PC-3 (cell line): ENCODE data around the gene ZNF514. TPM values are rescaled to one million over a fixed set of nuclear protein-coding genes. Genes with fewer than 3 reads are reported as not detected.

Experiments used
- ATAC-seq: fragments of 200-7000 bp; cut with Tn5 transposase; 2 replicates; pipeline ENCODE4 v1.9.1; 2020; ENCODE audit warnings: mild to moderate bottlenecking, moderate library complexity
- Bru-seq: library from RNA; stranded (reverse); fragments of 400-500 nt; gene quantifications from one replicate; lab custom pipeline; 2021; lab: Mats Ljungman, UMichigan
- BruChase-seq, 2 experiments: library from RNA; stranded (reverse); fragments of 400-500 nt; gene quantifications; one replicate each; lab custom pipeline; 2021; lab: Mats Ljungman, UMichigan
- BruUV-seq: library from RNA; stranded (reverse); fragments of 400-500 nt; replicated peaks from 2 replicates; lab custom pipeline; 2021; lab: Mats Ljungman, UMichigan
- CTCF ChIA-PET: fragments of 300-600 bp; sonication (Branson Sonifier 250); formaldehyde crosslinking; loops from one replicate; lab custom pipeline; 2022; ENCODE audit warnings: antibody characterized with exemption; lab: Charles Lee
- POLR2A ChIA-PET: fragments of 300-600 bp; sonication (Branson Sonifier 250); formaldehyde crosslinking; loops from one replicate; lab custom pipeline; 2022; ENCODE audit warnings: antibody characterized with exemption; ENCODE audit not compliant: unreplicated experiment; lab: Charles Lee
- DNase-seq: peaks from one replicate; pipeline ENCODE4 v3.0.0-alpha.2; 2015
- H2AFZ ChIP-seq: fragments of 300-600 bp; sonication (generic); 2 replicates; pipeline ENCODE4 v1.6.0; 2016; ENCODE audit warnings: antibody characterized with exemption, low read length
- H3F3A ChIP-seq: fragments of 300-600 bp; sonication (generic); one replicate; pipeline ENCODE4 v1.6.0; 2017; ENCODE audit warnings: antibody characterized with exemption, low read length, control low read depth, mild to moderate bottlenecking; ENCODE audit not compliant: unreplicated experiment
- H3K27ac ChIP-seq: fragments of 300-600 bp; sonication (generic); 2 replicates; pipeline ENCODE4 v1.5.1; 2016; ENCODE audit warnings: mild to moderate bottlenecking, low read length
- H3K27me3 ChIP-seq: fragments of 300-600 bp; sonication (generic); 2 replicates; pipeline ENCODE4 v1.6.1; 2016; ENCODE audit warnings: low read length, mixed read lengths
- H3K36me3 ChIP-seq: fragments of 300-600 bp; sonication (generic); 2 replicates; pipeline ENCODE4 v1.6.1; 2016; ENCODE audit warnings: low read depth, mixed run types, low read length, mixed read lengths
- H3K4me1 ChIP-seq: fragments of 300-600 bp; sonication (generic); 2 replicates; pipeline ENCODE4 v1.5.1; 2016; ENCODE audit warnings: low read length; ENCODE audit not compliant: insufficient read depth
- H3K4me2 ChIP-seq: fragments of 300-600 bp; sonication (generic); 2 replicates; pipeline ENCODE4 v1.6.0; 2016; ENCODE audit warnings: low read length
- H3K4me3 ChIP-seq: fragments of 300-600 bp; sonication (generic); 2 replicates; pipeline ENCODE4 v1.5.1; 2016; ENCODE audit warnings: mild to moderate bottlenecking, low read length, mixed read lengths
- H3K79me2 ChIP-seq: fragments of 300-600 bp; sonication (generic); 2 replicates; pipeline ENCODE4 v1.6.1; 2017; ENCODE audit warnings: low read length, mixed read lengths
- H3K9ac ChIP-seq: fragments of 300-600 bp; sonication (generic); 2 replicates; pipeline ENCODE4 v1.6.0; 2016; ENCODE audit warnings: mild to moderate bottlenecking, low read length
- H3K9me2 ChIP-seq: fragments of 300-600 bp; sonication (generic); replicated peaks from 2 replicates; pipeline ENCODE4 v1.6.1; 2016; ENCODE audit warnings: mixed run types, low read length, mixed read lengths
- H3K9me3 ChIP-seq: fragments of 300-600 bp; sonication (generic); 2 replicates; pipeline ENCODE4 v1.6.1; 2016; ENCODE audit warnings: low read length, mixed read lengths
- H4K20me1 ChIP-seq: fragments of 300-600 bp; sonication (generic); 2 replicates; pipeline ENCODE4 v1.6.1; 2016; ENCODE audit warnings: low read length, mixed read lengths
- EZH2 ChIP-seq: fragments of 300-600 bp; sonication (generic); IDR thresholded peaks from one replicate; pipeline ENCODE4 v1.6.1; 2017; ENCODE audit warnings: antibody characterized with exemption, mild to moderate bottlenecking, low read length; ENCODE audit not compliant: unreplicated experiment
- EZH2phosphoT487 ChIP-seq: fragments of 300-600 bp; sonication (generic); IDR thresholded peaks from 2 replicates; pipeline ENCODE4 v1.6.1; 2018; ENCODE audit warnings: mild to moderate bottlenecking, antibody characterized with exemption, low read length, borderline replicate concordance
- intact Hi-C: fragments of 100-400 bp; cut with micrococcal nuclease; formaldehyde crosslinking; loops from 2 replicates; pipeline ENCODE4 v1.9.0; 2023
- long read RNA-seq: library from polyadenylated mRNA; unstranded; transcript quantifications from one replicate; pipeline ENCODE4 v2.0.0, GENCODE V29; 2021; ENCODE audit not compliant: unreplicated experiment
- total RNA-seq: library from RNA; depleted of rRNA; stranded (reverse); fragments of >200 nt; gene quantifications from 2 replicates; pipeline ENCODE4 v1.2.3, GENCODE V29; 2014; rRNA removed
- TF ChIP-seq, protein P1 (sequence below): fragments of 300-600 bp; sonication (generic); conservative IDR thresholded peaks from 2 replicates; pipeline ENCODE4 v1.5.1; 2017; ENCODE audit warnings: antibody characterized with exemption, low read depth, mild to moderate bottlenecking, low read length

Gene ZNF514
- total RNA-seq = 5.8 and 6.6 TPM in 2 replicates
- Bru-seq, nascent RNA = percentile 78 among the genes with signal in this experiment
- percentile 76 among the genes with signal in this experiment for BruChase-seq, experiment 1, labeled RNA remaining after a 6-hour chase
- BruChase-seq, experiment 2, labeled RNA remaining after a 2-hour chase = percentile 87 among the genes with signal in this experiment
- long read RNA-seq, full-length matches to known transcripts = 7 of 33 reads
- long read RNA-seq, partial matches to known transcripts = 9 of 33 reads
- long read RNA-seq, other reads (novel, unspliced or antisense) = 17 of 33 reads

GRCh38 chr2:95159690-95160449 lies at the start of gene ZNF514:
Gene ZNF514 (minus strand): TSS chr2:95159848. CDS start chr2:95153253, 6,595 bp downstream.
- ChIA-PET CTCF (no interaction called here), POLR2A (no interaction called here)
- intact Hi-C loops = no loop called here
- peaks cover 24% of the 10 kb centered on the region for H3K36me3 ChIP-seq
- H3K4me2 ChIP-seq = peak within 1 kb of the TSS; percentile 89
- H4K20me1 ChIP-seq = no peaks in the 10 kb centered on the region
- TSS peak; percentile 93 for BruUV-seq
- H3K79me2 ChIP-seq = peaks cover 11% of the 10 kb centered on the region
- peak; percentile 84 for ATAC-seq
- H3K27ac ChIP-seq = no peak within 1 kb of the TSS
- peak; percentile 69 for DNase-seq
- H2AFZ ChIP-seq = peak within 1 kb of the TSS; percentile 95
- no peaks in the 10 kb centered on the region for H3K9me2 ChIP-seq
- peaks cover 20% of the 10 kb centered on the region for H3K4me1 ChIP-seq
- H3F3A ChIP-seq = no peaks in the 10 kb centered on the region
- peak within 1 kb of the TSS; percentile 88 for H3K4me3 ChIP-seq
- no peaks in the 10 kb centered on the region for H3K9me3 ChIP-seq
- no peaks in the 10 kb centered on the region for H3K27me3 ChIP-seq
- peak within 1 kb of the TSS; percentile 72 for H3K9ac ChIP-seq
- no peak for TF ChIP-seq EZH2
- TF ChIP-seq, protein P1, sequence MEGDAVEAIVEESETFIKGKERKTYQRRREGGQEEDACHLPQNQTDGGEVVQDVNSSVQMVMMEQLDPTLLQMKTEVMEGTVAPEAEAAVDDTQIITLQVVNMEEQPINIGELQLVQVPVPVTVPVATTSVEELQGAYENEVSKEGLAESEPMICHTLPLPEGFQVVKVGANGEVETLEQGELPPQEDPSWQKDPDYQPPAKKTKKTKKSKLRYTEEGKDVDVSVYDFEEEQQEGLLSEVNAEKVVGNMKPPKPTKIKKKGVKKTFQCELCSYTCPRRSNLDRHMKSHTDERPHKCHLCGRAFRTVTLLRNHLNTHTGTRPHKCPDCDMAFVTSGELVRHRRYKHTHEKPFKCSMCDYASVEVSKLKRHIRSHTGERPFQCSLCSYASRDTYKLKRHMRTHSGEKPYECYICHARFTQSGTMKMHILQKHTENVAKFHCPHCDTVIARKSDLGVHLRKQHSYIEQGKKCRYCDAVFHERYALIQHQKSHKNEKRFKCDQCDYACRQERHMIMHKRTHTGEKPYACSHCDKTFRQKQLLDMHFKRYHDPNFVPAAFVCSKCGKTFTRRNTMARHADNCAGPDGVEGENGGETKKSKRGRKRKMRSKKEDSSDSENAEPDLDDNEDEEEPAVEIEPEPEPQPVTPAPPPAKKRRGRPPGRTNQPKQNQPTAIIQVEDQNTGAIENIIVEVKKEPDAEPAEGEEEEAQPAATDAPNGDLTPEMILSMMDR = no peak
- TF ChIP-seq EZH2phosphoT487 = no peak

- no peak for ATAC-seq
- no TSS peak for BruUV-seq
- no peak overlapping the region for H3K9ac ChIP-seq
These were observed 48.5 kb upstream of the ZNF514 start for GRCh38 chr2:95208106-95208505.

More at GRCh38 chr2:95208106-95208505, 48.5 kb upstream of the ZNF514 start:
- no peak overlapping the region for H3K27ac ChIP-seq
- intact Hi-C loops = no loop called here
- no peaks in the 10 kb centered on the region for H3F3A ChIP-seq
- ChIA-PET POLR2A (no interaction called here), CTCF (no interaction called here)
- H3K27me3 ChIP-seq = no peaks in the 10 kb centered on the region
- no peak for DNase-seq
- H3K36me3 ChIP-seq = no peaks in the 10 kb centered on the region; the same call in 1 of the 2 replicates
- H3K79me2 ChIP-seq = no peaks in the 10 kb centered on the region
- no peak overlapping the region for H3K4me2 ChIP-seq
- H2AFZ ChIP-seq = no peak overlapping the region
- no peak overlapping the region for H3K4me3 ChIP-seq
- H4K20me1 ChIP-seq = no peaks in the 10 kb centered on the region
- H3K9me2 ChIP-seq = no peaks in the 10 kb centered on the region
- H3K9me3 ChIP-seq = peaks cover 42% of the 10 kb centered on the region
- TF ChIP-seq EZH2phosphoT487 (no peak), EZH2 (no peak)
- TF ChIP-seq, protein P1 = no peak
- no peaks in the 10 kb centered on the region for H3K4me1 ChIP-seq
